Measurements from ENCODE around the gene C16orf96. TPM values are rescaled to one million over a fixed set of nuclear protein-coding genes. Genes with fewer than 3 reads are reported as not detected.

Gene C16orf96
- total and polyA plus RNA-seq, 2 experiments from 2014 or later = not detected

DNA sequence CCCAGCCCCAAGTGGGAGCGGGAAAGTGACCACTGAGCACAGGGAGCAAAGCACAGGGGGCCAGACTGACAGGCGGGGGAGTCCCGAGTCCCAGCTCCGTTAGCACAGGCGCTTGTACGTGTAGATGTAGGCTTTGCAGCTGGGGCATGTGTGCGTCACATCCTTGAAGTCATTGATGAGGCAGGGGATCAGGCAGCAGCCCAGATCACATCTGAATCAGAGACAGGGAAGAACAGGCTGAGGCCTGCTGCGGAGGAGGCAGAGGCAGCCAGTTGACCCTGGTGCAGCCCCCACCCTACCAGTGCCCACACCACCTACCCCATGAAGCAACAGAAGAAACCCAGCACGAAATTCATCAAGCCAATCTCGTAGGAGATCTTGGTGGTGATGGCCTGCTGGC, 43.7 kb upstream of the C16orf96 start:
- no peak overlapping the region for H2AFZ ChIP-seq
- no peaks in the 10 kb centered on the region for H3K9me2 ChIP-seq (ENCODE audit: insufficient read depth)
- in situ Hi-C loops (cut with MboI) = no loop called here
- peaks cover 4% of the 10 kb centered on the region; the same call in 1 of the 2 replicates for H3K79me2 ChIP-seq (ENCODE audit: insufficient read depth)
- TF ChIP-seq EZH2 (IDR thresholded peaks at IDR 0.05; ENCODE audit: insufficient read depth, poor library complexity, severe bottlenecking) (no peak), EZH2phosphoT487 (IDR thresholded peaks at IDR 0.05; ENCODE audit: insufficient read depth, low read depth) (no peak)
- DNase-seq = no peak
- no peak overlapping the region for H3K4me3 ChIP-seq
- H4K20me1 ChIP-seq (ENCODE audit: insufficient read depth) = no peaks in the 10 kb centered on the region
- H3K27me3 ChIP-seq (replicated peaks; ENCODE audit: insufficient read depth) = no peaks in the 10 kb centered on the region
- H3K27ac ChIP-seq = no peak overlapping the region
- no peaks in the 10 kb centered on the region for H3F3A ChIP-seq (ENCODE audit: insufficient read depth)
- no peak overlapping the region for H3K9ac ChIP-seq
- H3K4me1 ChIP-seq (ENCODE audit: insufficient read depth) = no peaks in the 10 kb centered on the region
- H3K36me3 ChIP-seq (ENCODE audit: low read depth) = 0 out of 2 replicates have a peak, but pooled peaks cover 4% of the 10 kb centered on the region
- no peak overlapping the region for H3K4me2 ChIP-seq (ENCODE audit: unreplicated experiment)
- no peaks in the 10 kb centered on the region for H3K9me3 ChIP-seq (ENCODE audit: low read depth)
- 93 to 95% methylated on average over 10 of the region's 10 CpGs for WGBS, 2 experiments (ENCODE audit: low coverage in 1 of 2, low lambda C conversion rate in 2 of 2, missing lambda C conversion rate in 2 of 2)

DNA sequence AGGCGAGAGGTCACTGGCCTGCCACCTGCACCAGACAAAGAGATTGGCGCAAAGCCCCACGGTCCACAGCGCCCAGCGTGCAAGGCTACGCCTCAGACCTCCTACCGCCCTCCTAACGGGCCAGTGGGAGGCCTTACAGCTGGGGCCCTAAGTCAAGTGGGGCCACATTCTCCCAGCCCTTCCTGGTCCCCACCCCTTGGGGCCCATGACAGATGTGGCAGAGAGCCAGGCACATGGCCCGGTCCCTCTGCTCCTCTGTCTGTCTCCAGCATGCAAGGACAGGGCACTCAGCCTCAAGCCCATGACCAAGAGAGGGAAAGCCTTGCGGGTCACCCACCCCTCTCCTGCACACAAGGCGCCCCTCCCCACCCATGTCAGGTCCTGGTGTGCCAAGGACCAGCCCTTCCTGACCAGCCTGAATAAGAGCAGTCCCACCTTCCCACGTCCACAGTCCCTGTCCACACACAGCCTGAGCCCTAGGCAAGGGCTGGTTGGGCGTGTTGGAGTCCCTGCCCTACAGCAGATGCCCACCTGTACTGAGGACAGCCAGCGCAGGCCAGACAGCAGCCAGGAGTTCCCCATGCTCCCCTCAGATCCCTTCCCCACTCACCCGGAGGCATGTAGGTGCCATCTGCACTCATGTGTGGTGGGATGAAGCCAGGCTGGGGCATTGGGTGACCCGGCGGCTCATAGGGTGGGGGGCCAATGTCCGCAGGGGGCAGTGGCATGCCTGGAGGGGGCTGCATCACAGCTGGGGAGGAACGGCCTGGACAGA, 42.9 kb upstream of the C16orf96 start:
- H3K9me3 ChIP-seq (ENCODE audit: low read depth) = no peaks in the 10 kb centered on the region
- in situ Hi-C loops (cut with MboI) = no loop called here
- no peaks in the 10 kb centered on the region for H3F3A ChIP-seq (ENCODE audit: insufficient read depth)
- DNase-seq = no peak
- 0 out of 2 replicates have a peak, but pooled peaks cover 4% of the 10 kb centered on the region for H3K36me3 ChIP-seq (ENCODE audit: low read depth)
- no peak overlapping the region for H3K27ac ChIP-seq
- no peaks in the 10 kb centered on the region for H3K4me1 ChIP-seq (ENCODE audit: insufficient read depth)
- no peak for TF ChIP-seq EZH2phosphoT487 (IDR thresholded peaks at IDR 0.05; ENCODE audit: insufficient read depth, low read depth)
- H4K20me1 ChIP-seq (ENCODE audit: insufficient read depth) = no peaks in the 10 kb centered on the region
- no peaks in the 10 kb centered on the region for H3K9me2 ChIP-seq (ENCODE audit: insufficient read depth)
- peaks cover 4% of the 10 kb centered on the region; the same call in 1 of the 2 replicates for H3K79me2 ChIP-seq (ENCODE audit: insufficient read depth)
- H3K9ac ChIP-seq = no peak overlapping the region
- no peak overlapping the region for H3K4me2 ChIP-seq (ENCODE audit: unreplicated experiment)
- no peak overlapping the region for H3K4me3 ChIP-seq
- WGBS, 2 experiments (ENCODE audit: low coverage in 1 of 2, low lambda C conversion rate in 2 of 2, missing lambda C conversion rate in 2 of 2) = 84 to 96% methylated on average over 9 to 17 of the region's 19 CpGs
- no peak overlapping the region for H2AFZ ChIP-seq
- H3K27me3 ChIP-seq (replicated peaks; ENCODE audit: insufficient read depth) = no peaks in the 10 kb centered on the region

DNA sequence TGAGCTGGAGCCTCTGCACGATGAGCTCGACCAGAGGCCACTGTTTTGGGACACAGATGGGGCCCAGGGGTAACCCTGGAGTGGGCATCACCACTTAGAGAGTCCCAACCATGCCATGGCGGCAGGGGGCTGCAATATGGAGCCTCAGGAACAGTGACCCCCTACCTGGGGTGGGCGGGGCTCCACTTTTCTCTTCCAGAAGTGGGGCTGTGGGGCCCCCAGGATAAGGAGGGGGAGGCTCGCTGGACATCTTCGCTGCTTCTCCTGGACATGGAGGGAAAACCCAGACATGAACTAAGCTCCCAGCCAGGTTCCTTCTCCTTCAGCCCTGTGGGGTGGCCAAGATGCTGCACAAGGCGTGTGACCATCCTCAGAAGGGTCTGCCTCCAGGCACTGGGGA, 42.3 kb upstream of the C16orf96 start:
- Histone ChIP-seq H3K27ac (no peak overlapping the region), H3K9me3 (ENCODE audit: low read depth) (no peaks in the 10 kb centered on the region), H3K79me2 (ENCODE audit: insufficient read depth) (peaks cover 4% of the 10 kb centered on the region; the same call in 1 of the 2 replicates), H3K27me3 (replicated peaks; ENCODE audit: insufficient read depth) (no peaks in the 10 kb centered on the region), H3K4me3 (no peak overlapping the region), H3K4me1 (ENCODE audit: insufficient read depth) (no peaks in the 10 kb centered on the region), H2AFZ (no peak overlapping the region), H3K9me2 (ENCODE audit: insufficient read depth) (no peaks in the 10 kb centered on the region), H3K9ac (no peak overlapping the region), H4K20me1 (ENCODE audit: insufficient read depth) (no peaks in the 10 kb centered on the region), H3K36me3 (ENCODE audit: low read depth) (0 out of 2 replicates have a peak, but pooled peaks cover under 1% of the 10 kb centered on the region), H3K4me2 (ENCODE audit: unreplicated experiment) (no peak overlapping the region), H3F3A (ENCODE audit: insufficient read depth) (no peaks in the 10 kb centered on the region)
- no peak for DNase-seq
- WGBS, 2 experiments (ENCODE audit: low coverage in 1 of 2, low lambda C conversion rate in 2 of 2, missing lambda C conversion rate in 2 of 2) = 92 to 94% methylated on average over 7 of the region's 7 CpGs
- in situ Hi-C loops (cut with MboI) = no loop called here
- no peak for TF ChIP-seq EZH2 (IDR thresholded peaks at IDR 0.05; ENCODE audit: insufficient read depth, poor library complexity, severe bottlenecking)

DNA sequence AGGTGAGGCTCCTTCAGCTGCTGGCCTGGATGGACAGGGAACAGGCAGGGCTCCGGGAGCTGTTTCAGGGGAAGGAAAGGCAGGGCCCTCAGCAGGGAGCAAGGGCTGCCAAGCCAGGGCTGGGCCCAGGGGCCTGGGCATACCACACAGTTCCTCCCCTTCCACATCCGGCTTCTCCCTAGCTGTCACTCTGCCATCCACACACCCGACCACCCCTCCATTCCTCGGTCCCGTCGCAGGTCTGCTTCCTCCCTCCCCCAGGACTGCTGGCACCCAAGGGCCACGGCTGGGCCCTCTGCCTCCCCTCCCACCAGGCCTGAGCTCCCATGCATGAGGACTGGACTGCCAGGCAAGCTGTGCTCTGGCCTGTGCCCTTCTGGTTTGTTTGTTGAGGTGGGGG, 41.5 kb upstream of the C16orf96 start:
- in situ Hi-C loops (cut with MboI) = no loop called here
- TF ChIP-seq EZH2phosphoT487 (IDR thresholded peaks at IDR 0.05; ENCODE audit: insufficient read depth, low read depth) (no peak), EZH2 (IDR thresholded peaks at IDR 0.05; ENCODE audit: insufficient read depth, poor library complexity, severe bottlenecking) (no peak)
- peaks cover 4% of the 10 kb centered on the region for H3K79me2 ChIP-seq (ENCODE audit: insufficient read depth)

More for the DNA sequence above, 41.5 kb upstream of the C16orf96 start:
- Histone ChIP-seq H3K4me3 (no peak overlapping the region), H3K9me3 (ENCODE audit: low read depth) (no peaks in the 10 kb centered on the region), H3K36me3 (ENCODE audit: low read depth) (no peaks in the 10 kb centered on the region), H3K9me2 (ENCODE audit: insufficient read depth) (no peaks in the 10 kb centered on the region), H3K27me3 (replicated peaks; ENCODE audit: insufficient read depth) (no peaks in the 10 kb centered on the region), H3K27ac (no peak overlapping the region), H3K9ac (no peak overlapping the region), H3K4me2 (ENCODE audit: unreplicated experiment) (no peak overlapping the region), H3K4me1 (ENCODE audit: insufficient read depth) (no peaks in the 10 kb centered on the region), H3F3A (ENCODE audit: insufficient read depth) (no peaks in the 10 kb centered on the region), H2AFZ (no peak overlapping the region), H4K20me1 (ENCODE audit: insufficient read depth) (no peaks in the 10 kb centered on the region)
- WGBS, 2 experiments (ENCODE audit: low coverage in 1 of 2, low lambda C conversion rate in 2 of 2, missing lambda C conversion rate in 2 of 2) = 67 to 73% methylated on average over 6 to 7 of the region's 7 CpGs
- no peak for DNase-seq

Data from GM23248 (cell line).